Colonic mucosa (tissue), 4 donors: Measurements from ENCODE around the gene SPEG. TPM values are rescaled to one million over a fixed set of nuclear protein-coding genes. Genes with fewer than 3 reads are reported as not detected.

Experiments used
- DNase-seq: peaks from one replicate; pipeline ENCODE4 v3.0.0-alpha.2; 2020
- H3K27ac ChIP-seq: fragments of 200-600 bp; one replicate; pipeline ENCODE4 v1.8.0; 2021
- H3K27me3 ChIP-seq: fragments of 200-600 bp; one replicate; pipeline ENCODE4 v1.8.0; 2021
- H3K36me3 ChIP-seq: fragments of 200-600 bp; one replicate; pipeline ENCODE4 v1.8.0; 2021
- H3K4me1 ChIP-seq: fragments of 200-600 bp; one replicate; pipeline ENCODE4 v1.8.0; 2021; ENCODE audit warnings: mild to moderate bottlenecking
- H3K4me3 ChIP-seq: fragments of 200-600 bp; one replicate; pipeline ENCODE4 v1.8.0; 2021
- H3K9ac ChIP-seq, 2 donors: one replicate each; pipeline ENCODE4 v1.7.0; 2013; ENCODE audit warnings: control low read depth in 2 of 2, low read depth in 2 of 2, low read length in 2 of 2
- H3K9me3 ChIP-seq: fragments of 200-600 bp; one replicate; pipeline ENCODE4 v1.8.0; 2021
- intact Hi-C: fragments of 100-400 bp; cut with DNase I; formaldehyde crosslinking; loops from one replicate; pipeline ENCODE4 v1.14.1; 2022
- total RNA-seq, 2 donors: library from RNA; stranded (reverse); fragmentation: NEBNext Ultra II Directional in 1 of 2; extraction: Animal tissue kit (Norgen Biotek cat#: 25700) in 1 of 2; gene quantifications; one replicate each; pipeline ENCODE4 v1.2.1, GENCODE V29; 2021
- TF ChIP-seq, protein P1 (sequence below): fragments of 200-600 bp; IDR thresholded peaks from one replicate; pipeline ENCODE4 v1.8.0; 2022; ENCODE audit warnings: antibody characterized with exemption, mild to moderate bottlenecking
- donor health status: healthy.
- donor health status: DM: no; HTN: no; CAD: no.
- donor health status: DM: no; HTN: no; CAD: no.

SPEG gene
- total RNA-seq, 2 donors from 2014 or later: 6.2 to 19.3 TPM

DNA sequence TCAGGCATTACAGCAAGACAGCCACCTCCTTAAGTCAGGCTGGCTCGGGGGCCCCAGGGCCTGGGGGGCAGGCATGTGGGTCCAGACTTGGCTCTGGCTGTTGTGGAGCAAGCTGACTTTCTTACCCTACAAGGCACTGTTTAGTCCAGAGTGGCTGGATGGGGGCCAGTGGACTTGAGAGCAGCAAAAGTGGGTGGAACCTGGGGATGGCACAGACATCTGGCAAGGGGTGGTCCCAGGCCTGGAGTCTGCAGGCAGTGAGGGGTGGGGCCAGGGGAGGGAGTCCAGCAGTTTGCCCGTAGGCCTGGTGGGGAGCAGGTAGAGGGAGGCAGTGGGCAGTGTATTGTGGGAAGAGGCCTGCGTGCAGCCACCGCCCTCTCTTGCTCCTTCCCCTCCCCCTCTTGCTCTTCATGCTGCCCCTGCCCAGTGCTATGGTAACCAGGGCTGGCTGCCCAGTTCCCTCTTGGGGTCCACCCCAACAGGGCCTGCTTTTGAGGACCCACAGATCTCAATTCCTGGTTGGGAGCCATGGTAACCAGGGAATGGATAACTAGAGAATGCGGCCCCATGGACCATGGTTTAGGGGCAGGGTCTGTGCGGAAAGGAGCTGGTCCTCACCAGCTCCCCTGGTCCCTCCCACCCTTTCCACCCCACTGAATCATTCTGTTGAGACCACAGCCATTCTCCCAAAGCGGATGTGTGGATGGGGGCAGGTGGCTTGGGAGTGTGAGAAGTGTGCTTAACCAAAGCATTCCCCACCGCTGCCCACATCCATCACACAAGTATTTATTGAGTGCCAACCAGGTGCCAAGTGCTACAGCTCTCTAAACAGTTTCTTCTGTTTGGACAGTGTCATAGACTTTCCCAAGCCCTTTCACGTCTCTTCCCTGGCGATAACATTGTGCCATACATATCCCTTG is 19.3 kb downstream of the SPEG start:
- Histone ChIP-seq H3K9me3 (no peaks in the 10 kb centered on the region), H3K4me3 (no peak overlapping the region), H3K36me3 (no peaks in the 10 kb centered on the region), H3K9ac (no peak overlapping the region), H3K27ac (peak overlapping the region; percentile 22), H3K4me1 (no peaks in the 10 kb centered on the region), H3K27me3 (peaks cover 6% of the 10 kb centered on the region)
- DNase-seq: no peak
- intact Hi-C loops: no loop called here
- TF ChIP-seq, protein P1, sequence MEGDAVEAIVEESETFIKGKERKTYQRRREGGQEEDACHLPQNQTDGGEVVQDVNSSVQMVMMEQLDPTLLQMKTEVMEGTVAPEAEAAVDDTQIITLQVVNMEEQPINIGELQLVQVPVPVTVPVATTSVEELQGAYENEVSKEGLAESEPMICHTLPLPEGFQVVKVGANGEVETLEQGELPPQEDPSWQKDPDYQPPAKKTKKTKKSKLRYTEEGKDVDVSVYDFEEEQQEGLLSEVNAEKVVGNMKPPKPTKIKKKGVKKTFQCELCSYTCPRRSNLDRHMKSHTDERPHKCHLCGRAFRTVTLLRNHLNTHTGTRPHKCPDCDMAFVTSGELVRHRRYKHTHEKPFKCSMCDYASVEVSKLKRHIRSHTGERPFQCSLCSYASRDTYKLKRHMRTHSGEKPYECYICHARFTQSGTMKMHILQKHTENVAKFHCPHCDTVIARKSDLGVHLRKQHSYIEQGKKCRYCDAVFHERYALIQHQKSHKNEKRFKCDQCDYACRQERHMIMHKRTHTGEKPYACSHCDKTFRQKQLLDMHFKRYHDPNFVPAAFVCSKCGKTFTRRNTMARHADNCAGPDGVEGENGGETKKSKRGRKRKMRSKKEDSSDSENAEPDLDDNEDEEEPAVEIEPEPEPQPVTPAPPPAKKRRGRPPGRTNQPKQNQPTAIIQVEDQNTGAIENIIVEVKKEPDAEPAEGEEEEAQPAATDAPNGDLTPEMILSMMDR: no peak

DNA sequence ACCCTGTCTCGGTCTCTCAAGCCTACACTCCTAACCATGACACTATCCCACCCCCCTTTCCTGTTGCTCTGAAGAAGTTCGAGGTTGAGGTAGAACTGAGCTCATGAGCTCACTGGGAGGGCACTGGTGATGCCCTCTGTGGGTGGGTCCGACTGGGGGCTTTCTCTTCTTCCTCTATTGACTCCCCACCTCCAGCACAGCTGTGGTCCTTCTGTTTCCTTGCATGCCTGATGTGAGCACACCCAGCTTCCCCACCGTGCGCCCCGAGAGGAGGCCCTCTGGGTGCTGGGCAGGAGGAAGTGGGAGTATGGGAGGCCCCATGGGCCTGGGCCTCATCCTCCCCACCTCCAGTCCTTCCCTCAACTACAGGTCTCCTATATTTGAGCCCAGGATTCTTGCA is 20.9 kb downstream of the SPEG start:
- no peak for DNase-seq
- H3K27me3 ChIP-seq: no peaks in the 10 kb centered on the region
- no peaks in the 10 kb centered on the region for H3K36me3 ChIP-seq
- intact Hi-C loops: no loop called here
- no peak overlapping the region for H3K9ac ChIP-seq
- H3K9me3 ChIP-seq: no peaks in the 10 kb centered on the region
- TF ChIP-seq, protein P1: no peak
- no peak overlapping the region for H3K4me3 ChIP-seq
- H3K4me1 ChIP-seq: no peaks in the 10 kb centered on the region
- H3K27ac ChIP-seq: no peak overlapping the region

DNA sequence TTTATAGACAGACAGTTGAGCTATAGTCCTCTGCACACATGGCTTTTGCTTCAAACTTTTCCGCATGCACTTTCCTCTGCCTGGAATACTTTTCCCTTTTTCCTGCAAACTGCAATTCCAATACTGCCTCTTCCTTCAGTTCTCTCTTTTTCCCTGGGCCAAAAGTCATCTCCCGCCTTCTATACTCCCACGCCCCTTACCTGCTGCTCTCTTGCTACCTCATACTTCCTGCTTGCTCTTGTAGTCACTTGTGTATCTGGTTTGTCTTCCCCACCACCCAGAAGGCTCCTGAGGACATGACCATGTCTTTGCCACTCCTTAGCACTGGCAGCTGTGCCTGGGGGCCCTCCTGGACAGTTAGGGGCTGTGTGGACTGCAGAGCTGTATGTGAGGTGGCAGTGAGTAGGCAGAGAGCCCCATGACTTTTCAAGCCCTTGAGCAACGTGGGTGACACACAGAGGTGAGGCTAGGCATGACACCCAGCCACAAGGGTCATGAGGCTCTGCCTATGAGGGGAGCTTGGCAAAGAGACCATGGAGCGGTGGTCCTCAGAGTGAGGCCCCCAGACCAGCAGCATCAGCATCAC is 23.2 kb downstream of the SPEG start:
- Histone ChIP-seq H3K4me3 (no peak overlapping the region), H3K36me3 (no peaks in the 10 kb centered on the region), H3K27ac (no peak overlapping the region), H3K4me1 (no peaks in the 10 kb centered on the region), H3K9me3 (no peaks in the 10 kb centered on the region), H3K27me3 (no peaks in the 10 kb centered on the region), H3K9ac (no peak overlapping the region)
- TF ChIP-seq, protein P1: no peak
- intact Hi-C loops: no loop called here
- no peak for DNase-seq

GRCh38 chr2:219458996-219459395 is 24.4 kb downstream of the SPEG start:
- no peak overlapping the region for H3K4me3 ChIP-seq
- no peaks in the 10 kb centered on the region for H3K4me1 ChIP-seq
- intact Hi-C loops: no loop called here
- H3K27me3 ChIP-seq: no peaks in the 10 kb centered on the region
- no peak overlapping the region for H3K9ac ChIP-seq
- H3K36me3 ChIP-seq: no peaks in the 10 kb centered on the region
- no peaks in the 10 kb centered on the region for H3K9me3 ChIP-seq
- TF ChIP-seq, protein P1: no peak
- no peak overlapping the region for H3K27ac ChIP-seq
- no peak for DNase-seq

DNA sequence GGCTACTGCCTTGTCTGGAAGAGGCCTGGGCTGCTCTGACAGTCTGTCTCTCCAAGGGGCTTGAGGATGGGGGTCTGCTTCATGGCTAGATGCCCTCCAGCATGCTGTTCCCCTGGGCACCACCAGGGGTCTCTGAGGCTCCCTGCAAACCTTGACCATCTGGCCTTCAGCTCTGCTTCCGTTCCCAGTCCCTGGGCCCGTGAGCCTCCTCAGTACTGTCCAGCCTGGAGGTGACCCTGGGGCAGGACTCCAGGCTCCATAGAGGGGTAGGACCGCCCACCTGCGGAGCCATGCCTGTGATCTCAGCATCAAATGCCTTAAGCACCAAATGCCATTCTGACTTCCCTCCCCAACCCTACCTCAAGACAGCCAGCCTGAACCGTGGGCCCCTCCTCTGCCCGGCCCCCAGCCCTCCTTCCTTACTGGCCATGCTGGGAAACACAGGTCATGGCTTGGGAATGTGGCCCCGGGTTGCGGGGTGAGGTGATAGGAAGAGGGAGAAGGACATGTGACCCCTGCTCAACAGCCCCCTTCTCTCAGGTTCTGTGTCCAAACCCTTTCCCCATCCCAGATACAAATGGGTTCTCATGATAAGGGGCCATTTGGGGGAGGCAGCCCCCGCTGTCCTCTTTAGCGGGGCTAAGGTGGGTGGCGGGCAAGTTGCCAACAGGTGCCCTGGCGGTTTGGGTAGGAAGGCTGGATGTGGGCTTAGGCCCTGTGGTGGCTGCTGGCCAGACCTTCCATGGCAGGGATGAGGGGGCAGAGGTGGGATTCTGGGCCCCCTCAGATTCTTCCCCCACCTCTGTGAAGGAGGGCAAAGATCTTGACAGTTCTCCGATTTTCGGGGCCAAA is 25.0 kb downstream of the SPEG start:
- Histone ChIP-seq H3K27me3 (no peaks in the 10 kb centered on the region), H3K4me3 (no peak overlapping the region), H3K4me1 (no peaks in the 10 kb centered on the region), H3K9ac (no peak overlapping the region), H3K36me3 (no peaks in the 10 kb centered on the region), H3K27ac (no peak overlapping the region), H3K9me3 (no peaks in the 10 kb centered on the region)
- TF ChIP-seq, protein P1: peak; percentile 77
- DNase-seq: peak; percentile 51
- intact Hi-C loops: no loop called here
